Measurements from ENCODE around the gene DNAAF3.
A peak's percentile ranks its signal among the peaks of the same experiment; 100 is the strongest.
"Not testable (repeated sequence)": the region's sequence is repeated elsewhere in the genome, so short reads cannot be mapped to it uniquely, and the experiment has no call there.

The DNAAF3 gene

GRCh38 chr19:55175117-55175867 lies 8.9 kb upstream of the DNAAF3 start:
- DNase-seq (ENCODE audit: low read depth, low spot score), result no peak

GRCh38 chr19:55174425-55175116 lies 8.2 kb upstream of the DNAAF3 start:
- no peak for DNase-seq (ENCODE audit: low read depth, low spot score)

- peak; percentile 70 for DNase-seq (ENCODE audit: low read depth, low spot score)
Observed at GRCh38 chr19:55173714-55174409, 7.4 kb upstream of the DNAAF3 start.

- DNase-seq (ENCODE audit: low read depth, low spot score), result no peak
Observed at GRCh38 chr19:55173186-55173713, 6.8 kb upstream of the DNAAF3 start.

- DNase-seq (ENCODE audit: low read depth, low spot score), result peak; percentile 50
Observed at GRCh38 chr19:55172741-55173140, 6.3 kb upstream of the DNAAF3 start.

GRCh38 chr19:55172318-55172717 lies 5.9 kb upstream of the DNAAF3 start:
- not testable (repeated sequence) for DNase-seq (ENCODE audit: low read depth, low spot score)

- DNase-seq (ENCODE audit: low read depth, low spot score), result no peak
Observed at GRCh38 chr19:55171440-55171839, 5.0 kb upstream of the DNAAF3 start.

- no peak for DNase-seq (ENCODE audit: low read depth, low spot score)
Observed at GRCh38 chr19:55169136-55169535, 2.7 kb upstream of the DNAAF3 start.

- peak; percentile 82 for DNase-seq (ENCODE audit: low read depth, low spot score)
Observed at GRCh38 chr19:55165952-55166529, 372 bp downstream of the DNAAF3 start.

GRCh38 chr19:55161571-55162322 lies 4.7 kb downstream of the DNAAF3 start:
- no peak for DNase-seq (ENCODE audit: low read depth, low spot score)

- DNase-seq (ENCODE audit: low read depth, low spot score), result no peak
Observed at GRCh38 chr19:55160986-55161365, 5.4 kb downstream of the DNAAF3 start.

GRCh38 chr19:55160128-55160985 lies 6.1 kb downstream of the DNAAF3 start:
- peak; percentile 91 for DNase-seq (ENCODE audit: low read depth, low spot score)

GRCh38 chr19:55158848-55159749 lies 7.3 kb downstream of the DNAAF3 start:
- DNase-seq (ENCODE audit: low read depth, low spot score), result no peak

- DNase-seq (ENCODE audit: low read depth, low spot score), result no peak
Observed at GRCh38 chr19:55158423-55158822, 8.0 kb downstream of the DNAAF3 start.

GRCh38 chr19:55157064-55157908 lies 9.1 kb downstream of the DNAAF3 start, which contains the start of gene TNNI3:
Gene TNNI3, minus strand, starts transcription at chr19:55157732. Its CDS starts 143 bp downstream, at chr19:55157589.
- DNase-seq (ENCODE audit: low read depth, low spot score), result no peak

- peak; percentile 22 for DNase-seq (ENCODE audit: low read depth, low spot score)
Observed at GRCh38 chr19:55156202-55157063, 10.0 kb downstream of the DNAAF3 start.

- not testable (repeated sequence) for DNase-seq (ENCODE audit: low read depth, low spot score)
Observed at GRCh38 chr19:55155784-55156183, 10.6 kb downstream of the DNAAF3 start.

All from astrocyte of the hippocampus (primary cell).